Mucosa of rectum (tissue), 2 donors: ENCODE data around the gene TRPM5.
A peak's percentile ranks its signal among the peaks of the same experiment; 100 is the strongest.

Experiments
- H3K27ac ChIP-seq, 2 donors: one replicate each; pipeline ENCODE4 v1.7.0; 2013; ENCODE audit warnings: inconsistent platforms in 2 of 2, low read depth in 2 of 2, low read length in 2 of 2
- H3K27me3 ChIP-seq, 2 donors: one replicate each; pipeline ENCODE4 v1.7.0; 2013; ENCODE audit warnings: low read length in 2 of 2; ENCODE audit not compliant: control insufficient read depth in 2 of 2, insufficient read depth in 2 of 2
- H3K36me3 ChIP-seq, 2 donors: one replicate each; pipeline ENCODE4 v1.7.0; 2013; ENCODE audit warnings: low read length in 2 of 2; ENCODE audit not compliant: control insufficient read depth in 2 of 2, insufficient read depth in 2 of 2
- H3K4me1 ChIP-seq, 2 donors: one replicate each; pipeline ENCODE4 v1.7.0; 2013; ENCODE audit warnings: low read length in 2 of 2, mild to moderate bottlenecking in 1 of 2; ENCODE audit not compliant: control insufficient read depth in 2 of 2, insufficient read depth in 2 of 2
- H3K4me3 ChIP-seq, 2 donors: one replicate each; pipeline ENCODE4 v1.7.0; 2013; ENCODE audit warnings: low read length in 2 of 2
- H3K9ac ChIP-seq, 2 donors: one replicate each; pipeline ENCODE4 v1.7.0; 2013; ENCODE audit warnings: low read length in 2 of 2, low read depth in 1 of 2, mild to moderate bottlenecking in 1 of 2
- H3K9me3 ChIP-seq, 2 donors: one replicate each; pipeline ENCODE4 v1.7.0; 2013; ENCODE audit warnings: low read length in 2 of 2; ENCODE audit not compliant: control insufficient read depth in 2 of 2
- donor health status: healthy.
- donor health status: Normal muscosa, but diverticular disease.

The TRPM5 gene

GRCh38 chr11:2420502-2421225 lies 23.6 kb downstream of the TRPM5 start:
- H3K36me3 ChIP-seq: no peaks in the 10 kb centered on the region
- peak overlapping the region in 1 of 2 donors; percentile 18 for H3K9ac ChIP-seq
- H3K9me3 ChIP-seq: no peaks in the 10 kb centered on the region
- peaks cover 11 to 14% of the 10 kb centered on the region in 2 donors for H3K4me1 ChIP-seq
- peaks cover 7 to 31% of the 10 kb centered on the region in 2 donors for H3K27me3 ChIP-seq
- no peak overlapping the region for H3K27ac ChIP-seq
- H3K4me3 ChIP-seq: peak overlapping the region in 1 of 2 donors; percentile 52

GRCh38 chr11:2419638-2420501 lies 24.4 kb downstream of the TRPM5 start:
- no peak overlapping the region for H3K4me3 ChIP-seq
- peaks cover 7 to 23% of the 10 kb centered on the region in 2 donors for H3K27me3 ChIP-seq
- no peaks in the 10 kb centered on the region for H3K9me3 ChIP-seq
- peaks cover 11 to 14% of the 10 kb centered on the region in 2 donors for H3K4me1 ChIP-seq
- H3K27ac ChIP-seq: no peak overlapping the region
- no peaks in the 10 kb centered on the region for H3K36me3 ChIP-seq
- peak overlapping the region in 1 of 2 donors; percentile 43 for H3K9ac ChIP-seq

DNA sequence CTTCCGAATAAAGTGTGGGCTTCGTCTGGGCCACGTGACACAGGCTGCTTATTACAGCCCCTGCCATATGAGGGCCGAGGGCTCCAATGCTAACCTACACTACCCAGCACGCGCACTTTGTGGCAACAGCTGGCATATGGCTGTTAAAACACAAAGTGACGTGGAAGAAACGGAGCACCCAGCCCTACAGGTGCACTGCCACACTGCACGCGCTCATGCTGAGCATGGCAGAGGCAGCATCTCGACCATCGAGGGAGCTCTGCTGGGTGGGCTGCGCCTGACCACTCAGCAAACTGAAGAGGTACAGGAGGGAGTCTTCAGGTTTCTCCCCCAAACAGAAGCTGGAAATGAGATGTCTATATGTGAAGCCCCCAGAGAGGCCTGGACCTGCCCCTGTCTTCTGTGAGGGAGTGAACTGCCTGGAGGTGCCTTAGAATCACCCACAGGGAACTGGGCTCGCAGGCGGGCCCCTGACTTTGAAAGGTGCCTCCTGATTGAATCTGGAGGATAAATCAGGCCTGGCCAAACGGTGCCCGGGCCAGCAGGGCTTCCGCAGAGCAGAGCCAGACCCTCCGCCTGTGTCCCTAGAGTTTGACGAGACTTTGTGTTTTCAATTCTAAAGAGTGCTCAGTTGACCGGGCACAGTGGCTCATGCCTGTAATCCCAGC lies 25.5 kb downstream of the TRPM5 start:
- Histone ChIP-seq H3K4me1 (peaks cover 11 to 14% of the 10 kb centered on the region in 2 donors), H3K4me3 (no peak overlapping the region), H3K27ac (no peak overlapping the region), H3K9ac (no peak overlapping the region), H3K36me3 (no peaks in the 10 kb centered on the region), H3K9me3 (no peaks in the 10 kb centered on the region), H3K27me3 (peaks cover 3 to 17% of the 10 kb centered on the region in 2 donors)

- Histone ChIP-seq H3K4me1 (peaks cover 11 to 14% of the 10 kb centered on the region in 2 donors), H3K9me3 (no peaks in the 10 kb centered on the region)
These were observed 26.2 kb downstream of the TRPM5 start for GRCh38 chr11:2417856-2418692.

DNA sequence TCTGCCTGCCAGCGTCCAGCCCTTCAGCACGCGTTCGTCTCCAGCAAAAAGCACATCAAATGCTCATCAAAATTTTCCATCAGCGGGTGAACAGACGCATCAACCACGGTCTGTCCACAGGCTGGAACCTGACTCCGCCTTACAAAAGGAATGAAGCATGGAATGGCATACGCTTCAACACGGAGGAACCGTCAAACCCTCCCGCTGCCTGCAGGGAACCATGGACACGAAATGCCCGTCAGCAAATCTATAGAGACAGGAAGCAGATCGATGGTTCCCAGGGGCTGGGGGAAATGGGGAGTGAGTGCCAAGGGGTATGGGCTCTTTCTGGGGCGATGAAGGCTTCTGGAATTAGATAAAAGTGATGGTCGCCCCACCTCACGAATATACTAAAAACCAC lies 27.5 kb downstream of the TRPM5 start:
- Histone ChIP-seq H3K36me3 (no peaks in the 10 kb centered on the region), H3K27ac (no peak overlapping the region), H3K9ac (no peak overlapping the region), H3K9me3 (no peaks in the 10 kb centered on the region), H3K4me1 (peaks cover 11 to 14% of the 10 kb centered on the region in 2 donors), H3K27me3 (peaks cover 3 to 9% of the 10 kb centered on the region in 2 donors), H3K4me3 (no peak overlapping the region)

More at GRCh38 chr11:2417856-2418692, 26.2 kb downstream of the TRPM5 start:
- H3K27ac ChIP-seq: no peak overlapping the region
- H3K4me3 ChIP-seq: no peak overlapping the region
- peaks cover 3 to 15% of the 10 kb centered on the region in 2 donors for H3K27me3 ChIP-seq
- no peak overlapping the region for H3K9ac ChIP-seq
- H3K36me3 ChIP-seq: no peaks in the 10 kb centered on the region

DNA sequence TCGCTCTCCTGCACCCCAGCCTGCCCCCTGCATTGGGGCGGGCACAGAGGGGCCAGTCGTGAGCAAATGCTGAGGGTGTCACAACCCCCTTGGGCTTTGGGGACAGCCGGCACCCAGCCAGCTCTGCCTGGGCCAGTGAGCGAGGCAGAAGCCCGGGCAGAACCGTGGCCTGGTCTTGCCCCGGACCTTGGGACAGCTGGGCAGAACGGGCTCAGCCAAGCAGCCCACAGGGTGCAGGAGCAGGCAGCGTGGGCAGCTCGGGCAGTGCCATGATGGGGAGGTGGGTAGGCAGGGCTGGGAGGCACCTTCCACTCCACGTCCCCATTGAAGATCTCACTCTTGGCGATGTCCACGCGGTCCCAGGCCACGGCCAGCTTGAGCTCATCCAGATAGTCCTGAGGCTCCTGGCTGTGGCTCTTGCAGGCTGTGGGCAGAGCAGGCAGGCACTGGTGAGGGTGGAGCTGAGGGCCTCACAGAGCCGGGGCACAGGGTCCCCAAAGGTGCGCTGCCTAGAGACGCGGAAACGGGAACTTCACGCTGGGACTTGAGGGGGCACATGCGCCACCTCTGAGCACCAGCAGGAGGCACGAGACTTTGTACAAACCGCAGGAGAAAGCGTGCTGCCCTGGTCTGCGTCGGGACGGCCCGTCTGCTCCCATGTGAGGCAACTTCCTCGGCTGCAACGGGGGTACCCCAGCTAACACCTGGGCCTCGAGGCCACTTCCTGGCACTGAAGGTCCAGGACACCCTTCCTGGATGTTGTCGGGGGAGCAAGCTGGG lies 28.5 kb downstream of the TRPM5 start:
- Histone ChIP-seq H3K27me3 (peaks cover under 1 to 2% of the 10 kb centered on the region in 2 donors), H3K4me3 (no peak overlapping the region), H3K27ac (no peak overlapping the region), H3K9me3 (no peaks in the 10 kb centered on the region), H3K4me1 (peaks cover 10 to 11% of the 10 kb centered on the region in 2 donors), H3K9ac (no peak overlapping the region), H3K36me3 (no peaks in the 10 kb centered on the region)

GRCh38 chr11:2415171-2415570 lies 29.1 kb downstream of the TRPM5 start:
- Histone ChIP-seq H3K27ac (no peak overlapping the region), H3K36me3 (no peaks in the 10 kb centered on the region), H3K27me3 (no peaks in the 10 kb centered on the region), H3K9me3 (no peaks in the 10 kb centered on the region), H3K4me1 (peaks cover 5% of the 10 kb centered on the region in 2 donors), H3K4me3 (no peak overlapping the region), H3K9ac (no peak overlapping the region)

- Histone ChIP-seq H3K9me3 (no peaks in the 10 kb centered on the region), H3K4me3 (no peak overlapping the region), H3K27ac (no peak overlapping the region), H3K9ac (no peak overlapping the region), H3K27me3 (peaks cover 0 to 2% of the 10 kb centered on the region in 2 donors), H3K4me1 (no peaks in the 10 kb centered on the region), H3K36me3 (no peaks in the 10 kb centered on the region)
These were observed 29.7 kb downstream of the TRPM5 start for GRCh38 chr11:2414616-2415015.
